Urothelium cell line (cell line): Measurements from ENCODE around the gene PXN.
"Not testable (repeated sequence)": the region's sequence is repeated elsewhere in the genome, so short reads cannot be mapped to it uniquely, and the experiment has no call there.

Source experiments
- DNase-seq: peaks from one replicate; pipeline ENCODE4 v3.0.0; 2011; ENCODE audit warnings: low spot score, mixed read lengths
- FAIRE-seq: peaks from 2 replicates; lab custom pipeline; 2011; peaks lifted over from hg19 to GRCh38; lab: Jason Lieb, UNC

Gene PXN

DNA sequence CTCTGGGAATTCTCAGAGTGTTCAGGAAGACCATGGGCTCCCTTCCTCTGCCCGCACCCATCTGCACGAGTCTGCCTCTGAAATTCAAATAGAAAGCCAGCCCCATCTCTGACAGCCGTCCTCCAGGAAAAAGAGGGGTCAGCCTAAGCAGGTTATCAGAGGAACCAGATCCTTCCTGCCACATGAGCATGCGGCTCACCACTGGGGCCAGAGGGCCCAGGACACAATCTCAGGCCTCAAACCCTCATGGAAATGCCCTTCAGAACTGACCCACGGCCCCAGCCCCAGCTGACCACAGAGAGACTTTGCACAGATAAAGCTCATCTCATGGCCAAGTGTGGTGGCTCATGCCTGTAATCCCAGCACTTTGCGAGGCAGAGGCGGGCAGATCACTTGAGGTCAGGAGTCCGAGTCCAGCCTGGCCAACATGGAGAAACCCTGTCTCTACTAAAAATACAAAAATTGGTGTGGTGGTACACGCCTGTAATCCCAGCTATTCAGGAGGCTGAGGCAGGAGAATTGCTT lies 23.2 kb downstream of the PXN start:
- FAIRE-seq = no peak
- no peak for DNase-seq

DNA sequence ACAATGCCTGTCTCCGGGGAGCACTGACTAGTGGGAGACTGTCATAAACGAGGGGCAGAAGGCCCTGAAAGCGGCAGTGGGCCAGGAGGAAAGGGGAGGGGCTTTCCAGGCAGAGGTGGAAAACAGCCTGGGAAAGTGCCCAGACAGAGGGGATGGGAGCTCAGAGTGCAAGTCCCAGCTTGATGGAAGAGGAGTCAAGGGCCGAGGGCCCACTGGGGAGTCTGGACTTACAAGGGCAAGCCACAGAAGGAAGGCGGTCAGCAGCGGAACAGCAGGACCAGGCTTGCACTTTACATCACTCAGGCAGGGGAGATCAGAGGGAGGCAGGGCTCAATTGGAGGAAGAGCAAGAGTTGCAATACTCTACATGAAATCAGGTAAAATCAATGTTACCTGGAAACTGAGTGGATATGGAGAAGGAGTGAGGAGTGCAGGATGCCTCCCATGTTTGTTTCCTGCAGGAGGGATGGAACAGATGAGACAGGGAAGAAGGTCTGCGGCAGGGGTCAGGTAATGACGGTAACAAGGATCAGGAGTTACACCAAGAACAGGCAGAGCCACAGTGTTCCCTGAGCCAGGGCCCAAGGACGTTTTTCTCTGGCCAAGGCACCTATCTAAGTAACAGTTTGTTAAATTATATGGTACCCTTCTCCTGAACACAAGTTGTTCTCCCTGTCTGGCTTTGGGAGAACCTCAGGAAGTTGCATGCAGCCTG lies 23.8 kb downstream of the PXN start:
- FAIRE-seq (no peak), DNase-seq (no peak)

DNA sequence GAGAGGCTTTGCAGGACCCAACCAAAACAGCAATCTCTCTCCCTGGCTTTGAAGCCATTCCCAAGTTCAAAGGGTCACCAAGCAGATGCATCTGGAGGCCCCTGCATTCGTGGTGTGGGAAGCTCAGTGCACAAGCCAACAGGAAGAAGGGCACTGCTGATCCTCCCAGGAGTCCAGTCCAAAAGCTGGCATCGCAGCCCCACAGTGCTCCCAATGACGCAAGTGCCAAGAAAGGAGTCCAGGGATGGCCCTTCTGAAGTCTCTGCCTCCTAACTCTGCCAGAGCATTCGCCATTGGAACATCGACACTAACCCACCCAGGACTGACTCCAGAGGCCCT lies 25.1 kb downstream of the PXN start:
- no peak for DNase-seq
- no peak for FAIRE-seq

DNA sequence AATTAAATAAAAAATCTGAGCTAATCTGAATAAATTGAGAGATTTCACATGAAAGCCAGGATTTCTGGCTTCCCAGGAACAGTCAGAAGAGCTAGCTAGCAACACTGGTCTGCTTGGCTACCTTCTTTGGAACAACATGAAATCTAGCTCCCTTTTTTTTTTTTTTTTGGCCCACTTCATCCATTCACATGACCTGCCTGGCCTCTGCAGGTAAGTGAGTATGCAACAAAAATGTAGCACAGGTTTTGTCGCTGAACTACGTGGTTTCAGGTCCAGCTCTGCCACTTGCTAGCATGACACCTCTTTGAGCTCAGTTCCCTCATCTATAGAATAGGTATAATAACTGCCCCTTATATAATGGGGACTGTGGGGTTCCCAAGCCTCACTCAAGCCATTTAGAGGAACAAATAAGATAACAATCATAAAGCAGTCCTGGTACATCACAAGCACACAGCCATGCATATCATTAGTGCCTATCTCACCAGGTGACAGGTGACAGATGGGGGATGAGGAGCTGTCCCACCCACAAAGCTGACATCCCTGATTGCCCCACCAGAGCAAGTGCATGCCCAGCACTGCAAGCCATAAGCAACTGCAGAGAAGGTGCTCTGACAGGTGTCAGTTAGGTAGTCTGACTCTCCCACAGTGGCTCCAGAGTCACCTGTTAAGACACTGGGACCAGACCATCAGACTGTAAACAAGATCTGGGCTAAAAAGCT lies 25.6 kb downstream of the PXN start:
- FAIRE-seq = no peak

DNA sequence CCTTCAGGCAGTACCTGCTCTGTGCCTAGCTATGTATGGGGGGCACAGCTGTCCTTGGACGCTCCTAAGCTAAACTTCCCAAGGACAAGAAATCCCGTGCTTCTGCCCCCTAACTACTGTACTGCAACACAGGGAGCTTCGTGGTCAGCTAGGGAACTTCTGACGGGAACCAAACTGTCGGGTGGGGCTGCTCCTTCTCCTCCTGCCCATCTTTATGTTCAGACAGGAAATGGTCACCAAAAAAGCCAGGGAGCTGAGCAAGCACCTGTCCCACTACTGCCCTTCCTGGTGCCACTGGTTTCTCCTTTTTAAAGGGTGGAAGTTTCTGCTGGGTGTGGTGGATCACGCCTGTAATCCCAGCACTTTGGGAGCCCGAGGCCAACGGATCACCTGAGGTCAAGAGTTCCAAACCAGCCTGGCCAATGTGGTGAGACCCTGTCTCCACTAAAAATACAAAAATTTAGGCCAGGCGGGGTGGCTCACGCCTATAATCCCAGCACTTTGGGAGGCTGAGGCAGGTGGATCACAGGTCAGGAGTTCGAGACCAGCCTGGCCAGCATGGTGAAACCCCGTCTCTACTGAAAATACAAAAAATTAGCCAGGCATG lies 26.6 kb downstream of the PXN start:
- no peak for FAIRE-seq
- DNase-seq = no peak

More for the DNA sequence above, 25.6 kb downstream of the PXN start:
- DNase-seq = no peak

DNA sequence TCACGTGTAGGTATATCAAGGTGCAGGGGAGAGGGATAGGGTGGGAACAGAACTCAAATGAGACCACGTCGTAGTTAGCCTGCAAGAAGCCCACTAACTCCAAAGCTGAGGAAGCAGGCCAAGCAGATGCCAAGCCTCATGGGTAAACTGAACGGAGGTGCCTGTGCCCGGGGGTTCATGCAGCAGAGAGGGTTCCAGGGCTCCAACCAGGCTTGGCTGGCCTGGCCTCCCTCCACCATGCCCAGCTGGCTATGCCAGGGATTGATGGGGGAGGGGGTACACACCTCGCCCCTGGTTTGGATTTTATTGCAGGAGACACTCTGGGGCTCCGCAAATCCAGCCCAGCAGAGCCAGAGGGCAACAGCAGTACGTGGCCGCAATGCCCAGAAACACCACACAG lies 27.3 kb downstream of the PXN start:
- FAIRE-seq (no peak), DNase-seq (no peak)

DNA sequence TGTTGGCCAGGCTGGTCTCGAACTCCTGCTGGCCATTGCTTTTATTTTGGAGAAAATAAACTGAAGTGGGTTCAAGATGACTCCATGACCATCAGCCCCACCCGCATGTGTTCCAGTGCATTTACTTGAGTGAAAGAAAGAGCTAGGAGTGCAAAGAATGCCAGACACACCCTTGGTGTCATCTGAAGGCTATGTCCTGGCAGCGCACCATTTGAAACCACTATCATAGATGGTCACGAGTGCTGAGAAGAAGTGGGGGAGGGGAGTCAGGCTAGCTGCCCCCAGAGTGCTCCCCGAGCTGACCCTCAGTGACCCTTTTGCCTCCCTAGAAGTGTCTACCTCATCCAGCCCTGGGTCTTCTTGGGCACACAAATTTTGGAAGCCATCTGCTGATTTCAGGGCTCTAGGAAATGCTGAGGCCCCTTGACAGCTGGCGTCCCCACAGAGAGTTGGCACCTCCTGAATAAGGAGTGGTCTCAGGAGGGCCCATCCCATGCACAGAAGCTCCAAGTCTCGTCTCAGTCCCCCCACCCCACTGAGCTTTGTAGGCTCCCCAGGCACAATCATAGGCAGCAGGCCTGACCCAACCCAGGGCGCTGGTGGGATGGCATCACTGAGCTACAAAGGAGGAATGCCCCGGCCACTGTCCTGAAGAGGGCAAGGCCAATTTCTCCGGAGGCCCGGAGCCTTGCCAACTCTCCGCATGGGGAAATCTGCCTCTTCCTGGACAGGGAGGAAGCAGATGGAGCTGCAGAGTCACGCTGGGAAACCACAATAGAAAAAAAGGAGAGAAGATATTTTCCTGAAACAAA lies 28.0 kb downstream of the PXN start:
- FAIRE-seq = no peak
- peak; percentile 67 for DNase-seq

DNA sequence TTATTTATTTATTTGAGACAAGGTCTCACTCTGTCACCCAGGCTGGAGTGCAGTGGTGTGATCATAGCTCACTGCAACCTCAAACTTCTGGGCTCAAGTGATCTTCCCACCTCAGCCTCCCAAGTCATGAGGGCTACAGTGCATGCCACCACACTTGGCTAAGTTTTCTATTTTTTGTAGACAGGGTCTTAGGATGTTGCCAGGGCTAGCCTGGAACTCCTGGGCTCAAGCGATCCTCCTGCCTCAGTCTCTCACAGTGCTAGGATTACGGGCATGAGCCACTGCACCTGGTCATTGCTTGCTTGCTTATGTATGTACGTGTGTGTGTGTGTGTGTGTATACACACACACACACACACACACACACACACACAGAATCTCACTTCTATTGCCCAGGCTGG lies 28.7 kb downstream of the PXN start:
- DNase-seq, FAIRE-seq: not testable (repeated sequence)

DNA sequence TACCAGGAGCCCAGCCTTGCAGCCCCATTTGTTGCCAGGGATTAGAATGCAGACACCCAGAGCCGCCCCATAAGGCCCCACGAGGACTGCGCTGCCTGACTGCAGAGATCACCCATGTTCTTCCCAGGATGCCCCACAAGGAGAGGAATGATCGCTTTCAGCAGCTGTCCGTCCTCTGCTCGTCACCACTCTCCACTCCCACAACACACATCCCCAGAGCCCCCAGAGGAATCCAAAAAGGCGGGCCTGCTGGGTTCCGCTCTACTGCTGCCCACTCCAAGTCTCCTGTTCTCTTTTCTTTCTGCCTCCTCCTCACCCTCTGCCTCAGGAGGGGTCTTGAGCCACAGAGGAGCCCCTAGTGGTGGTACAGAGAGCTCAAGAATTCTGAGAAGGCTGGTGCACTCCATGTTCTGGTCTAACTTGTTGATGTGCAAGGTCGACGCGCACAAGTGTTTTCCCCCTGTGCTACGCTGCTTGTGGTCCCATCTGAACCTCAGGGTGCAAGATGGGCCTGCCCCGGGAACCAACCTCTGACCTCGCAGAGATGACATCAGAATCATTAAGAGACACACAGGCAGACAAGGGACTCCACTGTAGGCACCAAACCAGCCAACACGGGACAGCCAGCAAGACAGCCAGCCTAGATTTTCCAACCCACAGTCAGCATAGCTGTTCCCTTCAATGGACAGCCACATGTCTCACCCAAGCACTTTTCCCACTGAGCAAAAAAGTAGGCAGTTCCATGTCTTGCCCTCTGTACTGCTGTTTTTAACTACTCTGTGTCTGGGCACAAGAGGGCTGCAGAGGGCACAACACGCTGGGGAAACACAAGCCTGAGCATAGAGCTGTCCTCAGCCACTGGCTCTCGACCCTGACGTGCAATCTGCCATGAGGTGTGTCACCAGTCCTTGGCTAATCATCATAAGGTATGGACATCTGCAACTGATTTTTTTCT lies 29.9 kb downstream of the PXN start:
- FAIRE-seq = no peak

DNA sequence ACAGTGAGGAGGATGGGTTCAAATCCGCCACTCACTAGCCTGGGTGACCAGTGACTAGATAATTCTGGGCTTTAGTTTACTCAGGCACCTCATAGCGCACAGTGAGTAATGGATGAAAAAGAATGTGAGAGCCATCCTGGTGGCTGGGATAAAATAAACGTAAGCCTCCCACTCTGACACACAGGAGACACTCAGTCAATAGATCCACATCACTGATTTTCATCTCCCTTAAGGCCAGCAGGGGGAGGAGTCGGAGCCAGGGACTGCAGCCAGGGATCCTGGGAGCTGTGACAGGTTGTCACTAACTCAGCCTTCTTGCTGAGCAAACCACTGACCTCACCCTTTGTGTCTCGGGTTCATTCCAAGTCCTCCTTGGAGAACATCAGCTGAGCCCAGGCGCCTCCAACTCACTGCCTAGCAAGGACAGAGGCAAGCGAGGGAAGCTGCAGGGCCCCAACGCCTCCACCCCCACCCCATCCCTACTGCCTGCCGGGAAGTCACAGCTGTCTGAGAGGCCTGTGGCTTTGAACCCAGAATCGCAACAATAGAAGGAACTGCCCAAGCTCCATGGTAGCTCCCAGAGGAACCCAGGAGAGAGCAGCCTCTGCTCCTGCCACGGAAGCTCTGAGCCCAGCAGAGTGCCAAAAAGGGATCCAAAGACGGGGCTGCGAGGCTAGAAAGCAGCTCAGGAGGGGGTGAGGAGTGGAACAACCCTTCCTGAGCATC lies 30.7 kb downstream of the PXN start:
- DNase-seq = peak; percentile 87
- no peak for FAIRE-seq

More for the DNA sequence above, 29.9 kb downstream of the PXN start:
- DNase-seq = no peak

DNA sequence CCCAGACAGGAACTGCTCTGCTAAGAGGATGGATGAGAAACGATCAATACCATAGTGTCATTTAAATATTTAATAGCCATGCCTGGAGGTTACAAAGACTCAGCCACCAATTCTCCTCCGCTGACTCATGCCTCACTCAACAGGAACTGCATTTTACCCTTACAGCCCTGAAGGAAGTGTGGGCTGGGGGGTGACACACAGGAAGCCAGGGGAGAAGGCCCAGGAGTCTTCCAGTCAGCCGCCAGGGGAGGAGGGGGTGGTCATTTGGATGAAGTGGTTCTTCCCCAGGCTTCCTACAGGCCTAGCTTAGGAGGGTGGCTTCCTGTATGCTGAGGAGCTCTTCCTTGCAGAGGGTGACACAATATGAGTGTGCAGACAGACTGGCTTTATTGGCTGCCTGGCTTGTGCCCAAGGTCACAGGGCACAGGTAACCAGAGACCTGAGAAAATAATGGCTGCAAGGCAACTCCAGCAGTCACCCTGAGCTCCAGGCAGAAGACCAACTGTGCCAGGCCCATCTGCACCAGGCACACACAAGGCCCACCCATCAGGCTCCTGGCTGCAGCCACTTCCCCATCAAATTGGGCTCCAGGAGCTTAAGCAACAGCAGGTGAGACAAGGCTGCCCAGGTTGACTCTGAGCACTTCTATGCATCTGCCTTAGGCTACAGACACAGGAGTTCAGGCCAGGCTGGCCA lies 34.1 kb downstream of the PXN start:
- DNase-seq (peak; percentile 90), FAIRE-seq (no peak)

DNA sequence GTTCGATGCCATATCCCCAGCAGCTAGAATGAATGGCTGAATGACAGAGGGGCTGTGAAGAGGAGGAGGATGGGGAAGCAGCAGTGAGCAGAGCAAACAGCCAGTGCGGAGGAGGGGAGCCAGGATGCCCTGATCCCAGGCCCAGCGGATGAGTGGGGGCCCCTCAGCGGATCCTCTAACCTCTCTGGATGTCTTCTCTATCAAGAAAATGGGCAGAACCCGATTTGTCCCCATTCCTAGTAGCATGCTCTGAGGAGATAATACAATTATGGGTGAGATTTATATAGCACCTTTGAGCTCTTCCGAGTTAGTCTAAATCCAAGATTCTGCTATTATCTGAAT lies 34.6 kb downstream of the PXN start:
- FAIRE-seq = no peak
- DNase-seq = no peak

DNA sequence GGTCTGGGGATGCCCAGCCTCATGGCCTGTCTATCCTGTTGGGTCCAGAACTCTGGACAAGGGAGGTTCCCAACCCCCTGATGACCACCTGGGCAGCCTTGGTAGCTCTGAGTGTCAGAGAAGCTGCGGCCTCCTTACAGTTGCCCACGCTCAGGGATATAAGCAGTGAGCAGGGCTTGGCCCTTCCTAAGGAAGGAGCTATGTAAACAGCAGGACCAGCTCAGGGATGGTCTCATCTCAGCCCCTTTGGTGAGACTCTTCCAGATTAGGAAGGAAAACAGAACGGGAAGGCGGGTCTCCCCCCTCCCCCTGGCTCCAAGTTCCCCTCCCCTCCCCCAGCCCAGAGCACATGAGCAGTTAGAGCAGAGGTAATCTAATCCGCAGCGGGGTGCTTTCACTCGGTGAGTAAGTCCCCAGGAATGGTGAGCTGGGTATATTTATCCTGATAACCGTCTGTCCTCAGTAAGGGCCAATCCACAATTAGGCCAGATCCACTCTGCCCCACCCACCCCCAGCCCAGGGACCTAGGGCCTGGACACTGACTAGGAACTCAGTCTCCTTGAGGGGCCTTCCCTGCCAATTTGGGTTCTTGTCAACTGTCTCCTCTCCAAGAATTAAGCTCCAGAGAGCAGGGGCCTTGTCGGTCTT lies 35.1 kb downstream of the PXN start:
- no peak for FAIRE-seq
- peak; percentile 90 for DNase-seq

DNA sequence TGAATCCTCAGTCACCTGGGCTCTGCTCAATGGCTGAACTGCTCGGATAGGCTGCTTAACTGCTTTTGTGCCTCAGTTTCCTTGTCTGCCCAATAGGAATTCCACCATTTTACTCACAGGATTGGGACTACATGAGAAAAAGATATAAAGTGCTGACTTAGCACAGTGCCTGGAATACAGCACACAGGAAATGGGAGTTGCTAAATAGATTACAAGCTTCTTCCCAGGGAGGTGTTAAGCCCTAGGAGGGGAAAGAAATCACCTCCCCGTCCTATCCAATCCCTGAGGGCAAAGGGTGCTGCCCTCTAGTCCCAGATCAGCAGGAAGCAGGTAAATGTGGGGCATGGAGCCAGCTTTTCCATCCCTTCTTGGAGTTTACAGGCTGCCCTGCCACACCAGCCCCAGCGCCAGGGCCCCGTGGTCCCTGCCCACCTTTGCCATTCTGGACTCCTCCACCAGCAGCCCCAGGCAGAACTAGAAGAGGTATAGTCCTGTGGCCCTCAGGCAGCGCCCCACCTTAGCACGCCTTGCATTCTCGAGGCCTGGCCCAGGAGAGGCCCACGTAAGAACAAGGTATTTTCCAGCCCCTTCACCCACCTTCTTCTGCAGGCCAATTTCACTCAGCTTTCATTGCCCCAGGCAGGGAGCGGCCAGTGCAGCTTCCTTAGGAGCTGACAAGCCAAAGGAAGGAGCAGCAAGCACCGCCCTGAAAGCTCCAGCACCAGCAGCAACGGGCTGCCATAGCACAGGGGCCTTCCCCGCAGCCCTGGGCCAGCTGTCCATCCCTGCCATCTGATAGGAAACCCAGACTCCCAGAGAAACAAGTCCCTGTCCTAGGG lies 35.8 kb downstream of the PXN start:
- DNase-seq = no peak
- no peak for FAIRE-seq

DNA sequence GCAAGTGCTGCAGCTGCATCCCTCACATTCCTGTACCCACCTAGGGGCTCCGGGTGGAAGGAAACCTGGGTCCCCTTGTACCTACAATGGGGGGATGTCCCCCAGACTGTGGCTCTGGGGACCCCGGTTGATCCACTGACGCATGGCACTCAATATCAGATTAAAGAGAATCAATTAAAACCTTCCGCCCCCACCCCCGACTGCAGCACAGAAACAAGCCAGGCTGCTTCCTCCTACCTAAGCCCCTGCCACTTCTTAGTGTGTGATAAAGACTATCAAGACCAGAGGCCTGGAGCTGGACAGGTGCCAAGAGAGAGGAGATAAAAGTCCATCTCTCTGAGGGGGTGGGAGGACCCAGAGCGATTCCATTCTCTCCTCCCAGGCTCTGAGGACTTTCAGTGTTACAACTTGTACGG lies 36.5 kb downstream of the PXN start:
- DNase-seq = no peak
- FAIRE-seq = no peak

DNA sequence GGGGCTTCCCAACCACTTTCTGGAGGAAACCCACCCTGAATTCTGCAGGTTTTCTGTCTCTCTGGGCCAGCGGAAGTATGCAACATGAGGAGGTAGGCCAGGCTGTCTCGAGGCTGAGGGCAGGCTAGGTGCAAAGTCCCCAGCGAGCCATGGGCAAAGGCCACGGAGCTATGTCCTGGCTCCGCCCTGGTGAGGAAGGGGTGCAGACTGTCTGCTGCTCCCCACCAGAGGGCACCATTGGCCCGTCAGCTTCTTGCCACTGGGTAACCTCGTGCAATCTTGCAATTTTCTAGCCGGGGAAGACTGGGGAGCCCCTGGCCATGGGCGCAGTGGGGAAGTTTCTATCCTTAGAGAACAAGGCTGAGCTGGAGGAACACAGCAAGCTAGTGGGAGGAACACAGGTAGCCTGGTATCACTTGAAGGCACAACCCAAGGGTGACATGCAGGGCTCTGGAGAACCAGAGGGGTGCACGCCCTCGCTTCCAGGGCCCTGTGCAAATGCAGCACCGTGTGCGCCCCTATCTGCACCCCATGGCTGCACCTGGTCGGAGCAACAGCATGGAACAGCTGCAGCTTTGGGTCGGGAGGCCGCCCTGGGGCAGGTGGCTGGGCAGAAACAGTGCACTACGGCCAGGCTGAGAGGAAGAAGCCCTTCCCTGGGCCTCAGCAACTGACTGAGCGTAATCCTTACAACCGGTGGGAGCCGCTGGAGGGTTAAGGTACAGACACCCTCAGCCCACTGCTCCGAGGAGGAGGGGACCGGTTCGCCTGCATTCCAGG lies 37.0 kb downstream of the PXN start:
- FAIRE-seq = no peak

DNA sequence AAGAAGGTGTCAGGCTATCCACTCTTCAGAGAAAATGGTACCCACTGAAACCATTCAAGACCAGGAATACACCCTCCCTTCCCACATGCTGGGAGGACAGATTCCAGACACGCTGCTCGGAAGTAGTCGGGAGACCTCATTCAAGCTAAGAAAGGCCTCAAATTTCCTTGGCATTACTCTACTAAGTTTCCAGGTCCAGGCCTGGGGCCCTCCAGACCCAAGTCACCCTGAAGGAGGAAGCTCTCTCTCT lies 37.6 kb downstream of the PXN start:
- no peak for DNase-seq
- FAIRE-seq = no peak

More for the DNA sequence above, 37.0 kb downstream of the PXN start:
- peak; percentile 84 for DNase-seq
